ENCODE measurements around the gene PLSCR1.

- TF ChIP-seq SUZ12 (IDR thresholded peaks at IDR 0.05) (no peak), ELF4 (IDR thresholded peaks at IDR 0.05) (no peak), ZNF384 (IDR thresholded peaks at IDR 0.05) (no peak), FOXA1 (IDR thresholded peaks at IDR 0.05) (no peak), FOXM1 (IDR thresholded peaks at IDR 0.05; ENCODE audit: borderline replicate concordance) (no peak), TARDBP (IDR thresholded peaks at IDR 0.05) (no peak)
These were observed 6.8 kb downstream of the PLSCR1 start for GRCh38 chr3:146537603-146538002.
